Endodermal cell (in vitro differentiated cells): ENCODE measurements around the gene NANOGP8. TPM values are rescaled to one million over a fixed set of nuclear protein-coding genes. Genes with fewer than 3 reads are reported as not detected.
"Not testable (repeated sequence)": the region's sequence is repeated elsewhere in the genome, so short reads cannot be mapped to it uniquely, and the experiment has no call there.

ENCODE experiments used
- DNase-seq: peaks from one replicate; pipeline ENCODE4 v3.0.0-alpha.2; 2017
- H3K27ac ChIP-seq: 2 replicates; pipeline ENCODE4 v1.5.1; 2013; ENCODE audit warnings: mild to moderate bottlenecking, low read depth, low read length, moderate library complexity
- H3K27me3 ChIP-seq: 2 replicates; pipeline ENCODE4 v1.6.1; 2013; ENCODE audit warnings: mild to moderate bottlenecking, low read length, moderate library complexity; ENCODE audit not compliant: insufficient read depth, control insufficient read depth, poor library complexity, severe bottlenecking
- H3K36me3 ChIP-seq: 2 replicates; pipeline ENCODE4 v1.7.0; 2013; ENCODE audit warnings: mild to moderate bottlenecking, low read length, moderate library complexity; ENCODE audit not compliant: control insufficient read depth, insufficient read depth
- H3K4me1 ChIP-seq: one replicate; pipeline ENCODE4 v1.7.0; 2013; ENCODE audit warnings: low read length; ENCODE audit not compliant: control insufficient read depth, insufficient read depth
- H3K4me3 ChIP-seq: 2 replicates; pipeline ENCODE4 v1.5.1; 2013; ENCODE audit warnings: mild to moderate bottlenecking, low read length, moderate library complexity
- H3K9ac ChIP-seq: 2 replicates; pipeline ENCODE4 v1.6.1; 2013; ENCODE audit warnings: mild to moderate bottlenecking, low read length, moderate library complexity; ENCODE audit not compliant: poor library complexity, severe bottlenecking; ENCODE audit errors: extremely low read depth
- H3K9me3 ChIP-seq: 2 replicates; pipeline ENCODE4 v1.6.1; 2013; ENCODE audit warnings: mild to moderate bottlenecking, low read length, moderate library complexity; ENCODE audit not compliant: control insufficient read depth
- H3K27ac Mint-ChIP-seq: 2 replicates; pipeline ENCODE4 v1.8.0; 2020; ENCODE audit warnings: mixed read lengths
- H3K27me3 Mint-ChIP-seq: 2 replicates; pipeline ENCODE4 v1.8.0; 2021; ENCODE audit warnings: mild to moderate bottlenecking, mixed read lengths; ENCODE audit not compliant: insufficient read depth
- H3K36me3 Mint-ChIP-seq: 2 replicates; pipeline ENCODE4 v1.8.0; 2020; ENCODE audit warnings: low read depth, mixed read lengths
- H3K4me1 Mint-ChIP-seq: 2 replicates; pipeline ENCODE4 v1.8.0; 2020; ENCODE audit warnings: mixed read lengths
- H3K4me3 Mint-ChIP-seq: 2 replicates; pipeline ENCODE4 v1.8.0; 2020; ENCODE audit warnings: mild to moderate bottlenecking, moderate library complexity, mixed read lengths
- H3K9me3 Mint-ChIP-seq: 2 replicates; pipeline ENCODE4 v1.8.0; 2020; ENCODE audit warnings: mild to moderate bottlenecking, mixed read lengths
- WGBS, 2 experiments: methylation state at CpG; one replicate each; pipeline versions ENCODE4 v1.1.5 to v1.1.7; 2013; ENCODE audit warnings: missing lambda C conversion rate in 2 of 2, mixed read lengths in 1 of 2; ENCODE audit not compliant: insufficient coverage in 1 of 2, insufficient read length in 1 of 2; 5-methylcytosine and 5-hydroxymethylcytosine counted together
- total RNA-seq, 2 donors: library from RNA; stranded (reverse); fragmentation: NEBNext Ultra II Directional in 1 of 2; extraction: Animal tissue kit (Norgen Biotek cat#: 25700) in 1 of 2; gene quantifications; 2 replicates in 1 of 2; 3 replicates in 1 of 2; pipeline ENCODE4 v1.2.1, GENCODE V29; 2021
- TF ChIP-seq, protein P1 (sequence below): fragments of 200-600 bp; sonication (generic); conservative IDR thresholded peaks from 2 replicates; pipeline ENCODE4 v1.5.0; 2021; ENCODE audit warnings: antibody characterized with exemption, mild to moderate bottlenecking

The NANOGP8 gene
- total RNA-seq, 2 donors from 2014 or later = 1.5 to 47.2 TPM

DNA sequence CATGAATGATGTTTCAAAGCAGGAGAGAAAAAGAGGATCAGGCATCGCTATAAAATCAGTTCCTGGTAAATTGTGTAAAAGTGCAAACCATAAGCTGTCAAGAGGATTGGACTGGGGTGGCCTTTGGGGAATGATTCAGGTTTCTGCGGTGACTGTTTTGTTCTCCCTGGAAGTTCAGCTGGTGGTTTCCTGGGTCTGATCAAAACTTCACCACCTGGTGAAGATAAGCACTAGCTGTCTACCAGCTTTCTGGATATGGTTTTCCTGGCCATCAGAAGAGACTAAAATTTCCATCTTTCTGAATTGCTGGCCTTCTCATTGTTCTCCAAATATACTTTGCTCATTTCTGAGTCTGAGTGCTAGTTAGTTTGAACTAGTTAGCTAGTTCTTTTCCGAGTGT, 2.7 kb upstream of the NANOGP8 start:
- Histone ChIP-seq H3K4me3 (no peak overlapping the region), H3K9me3 (peaks cover under 1% of the 10 kb centered on the region), H3K9ac (no peak overlapping the region), H3K27me3 (no peaks in the 10 kb centered on the region), H3K4me1 (no peaks in the 10 kb centered on the region), H3K36me3 (no peaks in the 10 kb centered on the region), H3K27ac (no peak overlapping the region)
- no peak for DNase-seq
- WGBS, 2 experiments = 91 to 100% methylated on average over 3 of the region's 3 CpGs
- Mint-ChIP-seq H3K4me1 (peaks cover 5% of the 10 kb centered on the region), H3K27me3 (no peaks in the 10 kb centered on the region), H3K36me3 (peaks cover 10% of the 10 kb centered on the region), H3K4me3 (no peak overlapping the region), H3K27ac (no peak overlapping the region), H3K9me3 (peaks cover 19% of the 10 kb centered on the region)
- TF ChIP-seq, protein P1, sequence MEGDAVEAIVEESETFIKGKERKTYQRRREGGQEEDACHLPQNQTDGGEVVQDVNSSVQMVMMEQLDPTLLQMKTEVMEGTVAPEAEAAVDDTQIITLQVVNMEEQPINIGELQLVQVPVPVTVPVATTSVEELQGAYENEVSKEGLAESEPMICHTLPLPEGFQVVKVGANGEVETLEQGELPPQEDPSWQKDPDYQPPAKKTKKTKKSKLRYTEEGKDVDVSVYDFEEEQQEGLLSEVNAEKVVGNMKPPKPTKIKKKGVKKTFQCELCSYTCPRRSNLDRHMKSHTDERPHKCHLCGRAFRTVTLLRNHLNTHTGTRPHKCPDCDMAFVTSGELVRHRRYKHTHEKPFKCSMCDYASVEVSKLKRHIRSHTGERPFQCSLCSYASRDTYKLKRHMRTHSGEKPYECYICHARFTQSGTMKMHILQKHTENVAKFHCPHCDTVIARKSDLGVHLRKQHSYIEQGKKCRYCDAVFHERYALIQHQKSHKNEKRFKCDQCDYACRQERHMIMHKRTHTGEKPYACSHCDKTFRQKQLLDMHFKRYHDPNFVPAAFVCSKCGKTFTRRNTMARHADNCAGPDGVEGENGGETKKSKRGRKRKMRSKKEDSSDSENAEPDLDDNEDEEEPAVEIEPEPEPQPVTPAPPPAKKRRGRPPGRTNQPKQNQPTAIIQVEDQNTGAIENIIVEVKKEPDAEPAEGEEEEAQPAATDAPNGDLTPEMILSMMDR = no peak

DNA sequence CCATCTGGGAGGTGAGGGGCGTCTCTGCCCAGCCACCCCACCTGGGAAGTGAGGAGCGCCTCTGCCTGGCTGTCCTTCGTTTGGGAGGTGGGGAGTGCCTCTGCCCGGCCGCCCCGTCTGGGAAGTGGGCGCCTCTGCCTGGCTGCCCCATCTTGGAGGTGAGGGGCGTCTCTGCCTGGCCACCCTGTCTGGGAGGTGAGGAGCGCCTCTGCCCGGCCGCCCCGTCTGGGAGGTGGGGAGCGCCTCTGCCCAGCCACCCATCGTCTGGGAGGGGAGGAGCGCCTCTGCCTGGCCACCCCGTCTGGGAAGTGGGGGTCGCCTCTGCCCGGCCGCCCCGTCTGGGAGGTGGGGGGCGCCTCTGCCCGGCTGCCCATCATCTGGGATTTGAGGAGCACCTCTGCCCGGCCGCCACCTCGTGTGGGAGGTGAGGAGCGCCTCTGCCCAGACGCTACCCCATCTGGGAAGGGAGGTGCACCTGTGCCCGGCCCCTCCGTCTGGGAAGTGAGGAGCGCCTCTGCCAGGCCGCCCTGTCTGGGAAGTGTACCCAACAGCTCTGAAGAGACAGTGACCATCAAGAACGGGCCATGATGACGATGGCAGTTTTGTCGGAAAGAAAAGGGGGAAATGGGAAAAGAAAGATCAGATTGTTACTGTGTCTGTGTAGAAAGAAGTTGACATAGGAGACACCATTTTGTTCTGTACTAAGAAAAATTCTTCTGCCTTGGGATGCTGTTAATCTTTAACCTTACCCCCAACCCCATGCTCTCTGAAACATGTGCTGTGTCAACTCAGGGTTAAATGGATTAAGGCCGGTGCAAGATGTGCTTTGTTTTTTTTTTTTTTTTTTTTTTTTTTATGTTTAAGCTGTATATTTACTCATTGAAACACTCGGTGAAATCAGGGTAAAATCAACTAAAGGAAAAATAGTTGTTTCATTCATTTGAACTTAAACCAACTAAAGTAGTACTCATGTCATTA, 2.4 kb downstream of the NANOGP8 start:
- not testable (repeated sequence) for H3K4me3 Mint-ChIP-seq, H3K9ac ChIP-seq

DNA sequence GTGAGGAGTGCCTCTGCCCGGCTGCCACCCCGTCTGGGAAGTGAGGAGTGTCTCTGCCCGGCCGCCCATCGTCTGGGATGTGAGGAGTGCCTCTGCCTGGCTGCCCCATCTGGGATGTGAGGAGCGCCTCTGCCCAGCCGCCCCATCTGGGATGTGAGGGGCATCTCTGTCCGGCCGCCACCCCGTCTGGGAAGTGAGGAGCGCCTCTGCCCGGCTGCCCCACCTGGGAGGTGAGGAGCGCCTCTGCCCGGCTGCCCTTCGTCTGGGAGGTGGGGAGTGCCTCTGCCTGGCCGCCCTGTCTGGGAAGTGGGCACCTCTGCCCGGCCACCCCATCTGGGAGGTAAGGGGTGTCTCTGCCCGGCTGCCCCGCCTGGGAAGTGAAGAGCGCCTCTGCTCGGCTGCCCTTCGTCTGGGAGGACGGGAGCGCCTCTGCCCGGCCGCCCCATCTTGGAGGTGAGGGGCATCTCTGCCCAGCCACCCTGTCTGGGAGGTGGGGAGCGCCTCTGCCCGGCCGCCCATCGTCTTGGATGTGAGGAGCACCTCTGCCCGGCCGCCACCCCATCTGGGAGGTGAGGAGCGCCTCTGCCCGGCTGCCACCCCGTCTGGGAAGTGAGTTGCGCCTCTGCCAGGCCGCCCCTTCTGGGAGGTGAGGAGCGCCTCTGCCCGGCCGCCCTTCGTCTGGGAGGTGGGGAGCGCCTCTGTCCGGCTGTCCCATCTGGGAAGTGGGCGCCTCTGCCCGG, 3.3 kb downstream of the NANOGP8 start:
- 88 to 89% methylated on average over 31 to 45 of the region's 45 CpGs for WGBS, 2 experiments

More for the DNA sequence above, 2.4 kb downstream of the NANOGP8 start:
- not testable (repeated sequence) for H3K4me3 ChIP-seq, DNase-seq, H3K27ac Mint-ChIP-seq, H3K27me3 ChIP-seq, H3K27me3 Mint-ChIP-seq, H3K4me1 ChIP-seq, H3K4me1 Mint-ChIP-seq, H3K36me3 ChIP-seq, H3K27ac ChIP-seq
- peaks cover 28% of the 10 kb centered on the region for H3K9me3 ChIP-seq
- Mint-ChIP-seq H3K36me3 (peaks cover 23% of the 10 kb centered on the region), H3K9me3 (peaks cover 46% of the 10 kb centered on the region)
- 93 to 100% methylated on average over 5 to 36 of the region's 36 CpGs for WGBS, 2 experiments

DNA sequence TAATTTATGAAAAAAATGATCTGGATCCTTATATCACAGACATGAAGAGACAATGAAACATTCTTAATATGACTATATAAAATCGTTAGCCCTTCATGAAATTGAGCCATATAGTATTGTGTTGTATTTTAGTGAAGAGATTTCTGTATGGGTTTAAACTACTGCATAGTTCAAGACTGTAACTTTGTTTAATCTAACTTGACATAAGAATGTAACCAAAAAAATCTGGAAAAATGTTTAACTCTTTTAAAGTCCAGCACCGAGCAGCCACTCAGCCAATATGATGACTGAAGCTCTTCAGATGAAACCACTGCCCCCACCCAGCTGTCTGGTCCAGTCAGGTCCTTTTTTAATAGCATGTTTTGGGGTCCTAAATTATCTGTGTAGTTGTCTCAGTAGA, 4.9 kb downstream of the NANOGP8 start:
- no peaks in the 10 kb centered on the region for H3K27me3 Mint-ChIP-seq
- 75 to 83% methylated on average over 1 of the region's 2 CpGs for WGBS, 2 experiments
- peaks cover 41% of the 10 kb centered on the region for H3K9me3 Mint-ChIP-seq

More for the DNA sequence above, 3.3 kb downstream of the NANOGP8 start:
- H3K9ac ChIP-seq, H3K4me1 ChIP-seq, H3K4me3 ChIP-seq, H3K4me1 Mint-ChIP-seq, H3K4me3 Mint-ChIP-seq, DNase-seq, H3K27me3 ChIP-seq, H3K27me3 Mint-ChIP-seq, H3K27ac ChIP-seq, H3K36me3 ChIP-seq, H3K27ac Mint-ChIP-seq: not testable (repeated sequence)
- Mint-ChIP-seq H3K9me3 (peaks cover 46% of the 10 kb centered on the region), H3K36me3 (peaks cover 23% of the 10 kb centered on the region)
- H3K9me3 ChIP-seq = peaks cover 28% of the 10 kb centered on the region

More for the DNA sequence above, 4.9 kb downstream of the NANOGP8 start:
- Histone ChIP-seq H3K9ac (no peak overlapping the region), H3K4me1 (no peaks in the 10 kb centered on the region), H3K36me3 (no peaks in the 10 kb centered on the region), H3K27me3 (no peaks in the 10 kb centered on the region), H3K27ac (no peak overlapping the region), H3K4me3 (no peak overlapping the region), H3K9me3 (peaks cover 28% of the 10 kb centered on the region)
- TF ChIP-seq, protein P1 = no peak
- DNase-seq = no peak
- Mint-ChIP-seq H3K4me1 (peaks cover 3% of the 10 kb centered on the region), H3K27ac (no peak overlapping the region), H3K36me3 (peaks cover 23% of the 10 kb centered on the region), H3K4me3 (no peak overlapping the region)
